ENCODE data around the gene LETM1.
A peak's percentile ranks its signal among the peaks of the same experiment; 100 is the strongest.

Gene LETM1

DNA sequence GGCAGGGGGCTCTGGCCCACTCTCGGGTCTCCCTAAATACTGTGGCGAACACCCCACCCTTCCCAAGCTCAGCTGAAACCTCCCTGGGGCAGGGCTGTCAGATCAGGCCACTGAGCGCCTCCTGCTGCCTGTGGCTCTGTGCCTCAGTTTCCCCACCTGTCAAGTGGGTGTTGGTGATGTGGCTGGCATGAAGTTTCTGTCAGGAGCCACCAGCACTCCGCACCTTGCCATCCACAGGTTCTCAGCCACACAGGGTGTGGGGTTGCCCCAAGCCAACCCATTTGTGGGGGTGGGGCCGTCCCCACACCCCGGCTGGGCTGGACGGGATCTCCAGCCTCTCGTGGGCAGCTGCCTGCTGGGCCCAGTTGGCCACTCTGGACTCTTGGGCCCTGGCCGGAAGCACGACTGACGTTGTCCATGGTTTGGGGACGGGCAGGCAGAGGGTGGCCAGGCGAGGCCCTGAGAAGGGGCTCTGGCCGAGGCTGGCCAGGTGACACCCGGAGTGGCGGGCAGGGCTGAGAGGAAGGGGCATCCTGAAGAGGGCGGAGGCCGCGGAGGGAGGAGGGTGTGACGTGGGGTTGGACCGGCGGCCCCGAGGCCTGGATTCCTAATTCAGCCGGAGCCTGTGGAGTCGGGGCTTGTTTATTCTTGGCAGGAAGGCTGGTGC lies 68.4 kb downstream of the LETM1 start:
- H3K27ac ChIP-seq: no peak overlapping the region
- H3K4me3 ChIP-seq: no peak overlapping the region
- H3K9ac ChIP-seq: no peak overlapping the region
- peaks cover 15 to 32% (median 24%) of the 10 kb centered on the region in 11 experiments for H3K27me3 ChIP-seq
- no peaks in the 10 kb centered on the region for H3K9me3 ChIP-seq (replicated peaks in 1 of 11)
- TF ChIP-seq Cebpa-rat (IDR thresholded peaks at IDR 0.05): no peak
- peaks cover 11 to 44% (median 38%) of the 10 kb centered on the region in 10 experiments; a peak in 18 of 20 replicates for H3K4me1 ChIP-seq
- H3K4me2 ChIP-seq: no peak overlapping the region
- H4K20me1 ChIP-seq: peaks cover 0 to 61% (median 14%) of the 10 kb centered on the region in 11 experiments; a peak in 12 of 22 replicates
- H3K36me3 ChIP-seq: no peaks in the 10 kb centered on the region

- H3K4me1 ChIP-seq: peaks cover 11 to 50% (median 43%) of the 10 kb centered on the region in 10 experiments; a peak in 18 of 20 replicates
- H3K9me3 ChIP-seq (replicated peaks in 1 of 11): no peaks in the 10 kb centered on the region
- peaks cover 7 to 24% (median 17%) of the 10 kb centered on the region in 11 experiments; a peak in 19 of 22 replicates for H3K27me3 ChIP-seq
- no peak overlapping the region for H3K4me3 ChIP-seq
- H3K4me2 ChIP-seq: peak overlapping the region in 9 of 11 experiments; percentile 16 to 78 (median 44); a peak in 15 of 22 replicates
- H3K27ac ChIP-seq: no peak overlapping the region
- no peak overlapping the region for H3K9ac ChIP-seq
- peaks cover 0 to 54% (median 9%) of the 10 kb centered on the region in 11 experiments; a peak in 8 of 22 replicates for H4K20me1 ChIP-seq
- no peak for TF ChIP-seq Cebpa-rat (IDR thresholded peaks at IDR 0.05)
- H3K36me3 ChIP-seq: no peaks in the 10 kb centered on the region
Measured at GRCh38 chr4:1786544-1787362, 69.2 kb downstream of the LETM1 start.

DNA sequence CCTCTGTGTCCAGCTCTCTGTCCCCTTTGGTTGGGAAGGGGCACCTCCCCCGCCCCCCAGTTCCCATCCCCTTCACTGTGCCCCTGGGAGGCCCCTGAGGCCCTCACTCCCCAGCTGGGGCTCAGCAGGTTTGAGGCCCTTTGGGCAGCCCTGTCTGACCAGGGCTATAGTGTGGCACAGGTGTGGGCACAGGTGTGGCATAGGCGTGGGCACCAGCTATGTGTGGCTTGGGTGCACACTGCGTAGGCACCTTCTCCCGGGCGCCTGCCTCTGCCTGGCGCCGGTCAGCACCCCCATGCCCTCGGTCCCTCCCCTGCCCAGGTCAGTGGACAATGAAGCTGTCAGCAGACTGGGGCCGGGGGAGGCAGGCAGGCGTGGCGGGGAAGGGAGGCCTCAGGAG lies 70.4 kb downstream of the LETM1 start:
- no peak for TF ChIP-seq Cebpa-rat (IDR thresholded peaks at IDR 0.05)
- Histone ChIP-seq H3K36me3 (no peaks in the 10 kb centered on the region), H4K20me1 (peaks cover 0 to 49% (median 9%) of the 10 kb centered on the region in 11 experiments; a peak in 8 of 22 replicates), H3K4me2 (peak overlapping the region in 9 of 11 experiments; percentile 55 to 81 (median 70); a peak in 14 of 22 replicates), H3K4me3 (no peak overlapping the region), H3K27ac (no peak overlapping the region), H3K4me1 (peaks cover 11 to 50% (median 43%) of the 10 kb centered on the region in 10 experiments; a peak in 18 of 20 replicates), H3K9me3 (replicated peaks in 1 of 11) (no peaks in the 10 kb centered on the region), H3K9ac (peak overlapping the region in 1 of 11 experiments; percentile 29; a peak in 1 of 22 replicates), H3K27me3 (peaks cover 0 to 14% (median 5%) of the 10 kb centered on the region in 11 experiments; a peak in 12 of 22 replicates)

DNA sequence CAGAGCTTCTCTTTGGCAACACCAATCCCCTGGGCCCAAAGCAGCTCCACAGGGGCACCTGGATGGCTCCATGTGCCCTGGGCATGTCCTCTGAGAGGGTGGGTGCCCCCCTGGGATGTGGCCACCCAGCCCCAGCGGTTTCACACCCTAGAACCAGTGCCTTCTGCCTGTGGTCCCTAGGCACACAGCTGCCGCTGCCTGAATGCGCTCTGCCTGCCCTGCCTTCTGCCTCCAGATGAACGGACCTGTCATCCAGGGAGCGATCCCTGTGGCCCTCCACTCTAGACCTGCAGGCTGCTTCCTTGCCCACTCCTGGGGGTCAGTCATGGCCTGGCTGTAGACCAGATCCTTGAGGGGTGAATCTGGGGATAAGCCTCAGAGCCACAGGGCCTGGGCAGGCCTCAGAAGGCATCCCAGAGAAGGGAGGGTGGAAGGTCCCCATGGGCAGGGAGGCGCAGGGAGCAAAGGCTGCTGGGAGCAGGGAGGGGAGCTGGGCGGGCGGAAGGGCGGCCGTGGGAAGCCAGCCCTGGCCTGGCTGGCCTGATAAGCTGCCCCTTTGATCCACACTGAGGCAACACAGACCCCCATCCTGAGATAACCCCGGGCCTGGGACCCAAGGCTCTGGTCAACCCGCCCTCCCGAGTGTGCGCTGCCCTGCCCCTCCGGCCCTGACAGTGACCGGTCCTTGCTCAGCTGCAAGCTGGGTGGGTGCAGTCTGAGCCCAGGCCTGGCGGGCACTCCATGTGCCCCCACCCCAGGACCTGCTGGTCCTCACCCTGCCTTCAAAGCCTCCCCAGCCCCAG lies 71.0 kb downstream of the LETM1 start:
- Histone ChIP-seq H3K9ac (peak overlapping the region in 5 of 11 experiments; percentile 17 to 50 (median 24); a peak in 8 of 22 replicates), H3K4me1 (peaks cover 11 to 54% (median 45%) of the 10 kb centered on the region in 10 experiments; a peak in 18 of 20 replicates), H3K4me2 (peak overlapping the region; percentile 5 to 81 (median 65); a peak in 18 of 22 replicates), H4K20me1 (peaks cover 0 to 49% (median 9%) of the 10 kb centered on the region in 11 experiments; a peak in 8 of 22 replicates), H3K27ac (peak overlapping the region in 1 of 11 experiments; percentile 33; a peak in 2 of 22 replicates), H3K9me3 (replicated peaks in 1 of 11) (no peaks in the 10 kb centered on the region), H3K27me3 (peaks cover 0 to 11% (median 0%) of the 10 kb centered on the region in 11 experiments; a peak in 4 of 22 replicates), H3K4me3 (no peak overlapping the region), H3K36me3 (no peaks in the 10 kb centered on the region)
- TF ChIP-seq Cebpa-rat (IDR thresholded peaks at IDR 0.05): no peak

DNA sequence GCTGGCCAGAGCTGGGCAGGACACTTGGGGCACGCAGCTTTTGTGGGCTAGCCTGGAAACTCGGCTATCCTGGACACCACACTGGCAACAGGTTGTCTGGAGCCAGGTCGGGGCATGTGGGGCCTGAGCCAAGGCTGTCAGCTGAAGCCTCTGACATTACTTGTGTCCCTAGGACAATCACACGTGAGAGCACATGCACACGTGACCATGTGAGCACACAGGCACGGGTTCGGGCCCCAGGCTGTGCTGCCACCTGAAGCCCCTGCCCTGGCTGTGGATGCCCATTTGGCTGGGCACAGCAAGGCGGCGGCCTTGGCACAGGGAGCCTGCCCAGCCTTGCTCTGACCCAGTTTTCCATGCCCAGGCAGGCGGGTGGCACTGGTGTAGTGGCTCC lies 71.6 kb downstream of the LETM1 start:
- no peaks in the 10 kb centered on the region for H3K36me3 ChIP-seq
- peak overlapping the region; percentile 29 to 81 (median 65); a peak in 20 of 22 replicates for H3K4me2 ChIP-seq
- peaks cover 0 to 45% (median 9%) of the 10 kb centered on the region in 11 experiments; a peak in 8 of 22 replicates for H4K20me1 ChIP-seq
- peaks cover 11 to 60% (median 45%) of the 10 kb centered on the region in 10 experiments; a peak in 18 of 20 replicates for H3K4me1 ChIP-seq
- peaks cover 0 to 11% (median 0%) of the 10 kb centered on the region in 11 experiments; a peak in 1 of 22 replicates for H3K27me3 ChIP-seq
- peak overlapping the region in 3 of 11 experiments; percentile 24 to 50 (median 29); a peak in 6 of 22 replicates for H3K9ac ChIP-seq
- no peaks in the 10 kb centered on the region for H3K9me3 ChIP-seq (replicated peaks in 1 of 11)
- H3K4me3 ChIP-seq: no peak overlapping the region
- H3K27ac ChIP-seq: peak overlapping the region in 1 of 11 experiments; percentile 33; a peak in 2 of 22 replicates
- TF ChIP-seq Cebpa-rat (IDR thresholded peaks at IDR 0.05): no peak

- Histone ChIP-seq H4K20me1 (peaks cover 0 to 41% (median 9%) of the 10 kb centered on the region in 11 experiments; a peak in 8 of 22 replicates), H3K36me3 (no peaks in the 10 kb centered on the region), H3K9me3 (replicated peaks in 1 of 11) (no peaks in the 10 kb centered on the region), H3K4me3 (no peak overlapping the region), H3K27ac (peak overlapping the region in 1 of 11 experiments; percentile 33; a peak in 1 of 22 replicates), H3K4me2 (peak overlapping the region; percentile 29 to 81 (median 65); a peak in 21 of 22 replicates), H3K4me1 (peaks cover 11 to 63% (median 45%) of the 10 kb centered on the region in 10 experiments; a peak in 18 of 20 replicates), H3K27me3 (peaks cover 0 to 11% (median 0%) of the 10 kb centered on the region in 11 experiments; a peak in 1 of 22 replicates), H3K9ac (peak overlapping the region in 2 of 11 experiments; percentile 24 to 50; a peak in 1 of 22 replicates)
- no peak for TF ChIP-seq Cebpa-rat (IDR thresholded peaks at IDR 0.05)
Measured at GRCh38 chr4:1783970-1784369, 72.0 kb downstream of the LETM1 start.

DNA sequence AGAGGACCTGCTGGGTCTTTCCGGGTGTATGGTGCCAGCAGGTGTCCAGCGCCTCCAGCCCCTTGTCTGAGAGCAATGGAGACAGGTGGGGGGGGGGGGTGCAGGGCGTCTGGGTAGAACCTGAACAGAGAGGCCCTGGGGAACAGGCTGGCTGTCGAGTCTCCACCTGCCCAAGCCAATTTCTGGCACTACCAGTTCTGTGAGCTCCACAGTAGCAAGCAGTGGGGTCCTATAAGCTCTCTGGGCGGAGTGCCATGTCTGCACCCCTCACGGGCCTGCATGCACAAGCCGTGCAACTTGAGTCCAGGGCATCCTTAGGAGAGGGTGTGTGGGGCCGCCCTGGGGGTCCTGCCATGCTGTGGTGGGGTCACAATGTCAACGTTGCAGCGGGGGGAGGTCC lies 72.9 kb downstream of the LETM1 start:
- Histone ChIP-seq H3K9ac (no peak overlapping the region), H3K4me2 (peak overlapping the region in 6 of 11 experiments; percentile 45 to 74 (median 58); a peak in 7 of 22 replicates), H3K4me3 (no peak overlapping the region), H3K9me3 (replicated peaks in 1 of 11) (no peaks in the 10 kb centered on the region), H3K36me3 (no peaks in the 10 kb centered on the region), H4K20me1 (peaks cover 0 to 41% (median 9%) of the 10 kb centered on the region in 11 experiments; a peak in 8 of 22 replicates), H3K27ac (no peak overlapping the region), H3K4me1 (peaks cover 11 to 64% (median 45%) of the 10 kb centered on the region in 10 experiments; a peak in 18 of 20 replicates), H3K27me3 (peaks cover 0 to 11% (median 0%) of the 10 kb centered on the region in 11 experiments; a peak in 1 of 22 replicates)
- TF ChIP-seq Cebpa-rat (IDR thresholded peaks at IDR 0.05): no peak
